ENCODE results near the gene IFITM5.
A peak's percentile ranks its signal among the peaks of the same experiment; 100 is the strongest.

IFITM5 gene

DNA sequence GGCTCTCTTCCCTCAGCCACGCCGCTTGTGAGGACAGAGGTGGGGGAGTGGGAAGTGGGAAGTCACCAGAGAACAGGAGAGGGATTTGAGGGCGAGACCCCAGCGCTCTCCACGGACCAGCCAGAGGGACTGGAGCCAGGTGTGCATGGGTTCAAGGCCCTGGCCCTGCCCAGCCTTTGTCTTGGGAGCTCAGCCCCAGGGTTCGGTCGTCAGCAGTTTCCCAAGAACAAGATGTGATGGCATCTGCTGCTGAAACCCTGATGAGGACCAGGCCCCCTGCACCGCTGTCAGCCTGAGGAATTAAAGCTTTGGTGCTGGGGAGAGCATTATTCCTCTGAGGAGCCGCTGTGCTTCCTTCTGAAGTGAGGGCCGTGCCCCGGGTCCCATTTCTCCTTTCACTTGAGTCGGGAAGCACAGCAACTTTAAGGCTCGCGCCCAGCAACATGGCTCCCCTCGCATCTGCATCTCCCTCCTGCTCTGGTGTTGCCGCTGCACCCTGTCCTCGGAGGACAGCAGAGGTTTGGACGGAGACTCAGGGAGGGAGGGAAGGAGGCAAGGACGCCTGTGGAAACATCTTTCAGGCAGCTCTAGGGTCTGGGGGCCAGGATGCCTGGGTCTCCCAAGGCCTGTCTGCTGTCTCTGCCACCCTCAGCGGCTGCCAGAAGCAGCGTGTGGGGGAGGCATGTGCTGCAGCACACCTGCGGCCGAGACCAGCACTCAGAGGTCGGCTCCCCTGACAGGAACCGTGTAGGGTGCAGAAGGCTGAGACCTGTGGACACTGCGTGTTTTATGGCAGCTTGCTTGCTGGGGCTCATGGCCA, 3.8 kb downstream of the IFITM5 start:
- DNase-seq (ENCODE audit: low read depth): no peak

DNA sequence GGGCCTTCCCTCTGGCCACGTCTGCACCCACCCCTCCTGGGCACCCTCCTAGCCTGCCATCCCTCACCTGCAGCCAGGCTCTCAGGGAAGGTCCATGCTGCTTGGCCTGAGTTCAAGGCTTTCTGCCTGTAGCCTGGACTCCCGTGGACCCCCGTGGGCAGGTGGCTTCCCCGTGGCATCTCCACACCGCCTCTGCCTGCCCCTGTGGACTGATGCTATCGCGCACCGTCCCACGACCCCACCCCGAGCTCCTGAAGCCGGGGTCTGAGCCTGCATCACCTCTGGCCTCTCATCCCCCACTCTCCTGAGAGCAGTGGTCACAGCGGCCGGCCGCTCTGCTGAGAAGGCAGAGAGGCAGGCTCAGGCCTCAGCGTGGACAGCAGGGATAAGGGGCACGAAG, 4.5 kb downstream of the IFITM5 start:
- no peak for DNase-seq (ENCODE audit: low read depth)

DNA sequence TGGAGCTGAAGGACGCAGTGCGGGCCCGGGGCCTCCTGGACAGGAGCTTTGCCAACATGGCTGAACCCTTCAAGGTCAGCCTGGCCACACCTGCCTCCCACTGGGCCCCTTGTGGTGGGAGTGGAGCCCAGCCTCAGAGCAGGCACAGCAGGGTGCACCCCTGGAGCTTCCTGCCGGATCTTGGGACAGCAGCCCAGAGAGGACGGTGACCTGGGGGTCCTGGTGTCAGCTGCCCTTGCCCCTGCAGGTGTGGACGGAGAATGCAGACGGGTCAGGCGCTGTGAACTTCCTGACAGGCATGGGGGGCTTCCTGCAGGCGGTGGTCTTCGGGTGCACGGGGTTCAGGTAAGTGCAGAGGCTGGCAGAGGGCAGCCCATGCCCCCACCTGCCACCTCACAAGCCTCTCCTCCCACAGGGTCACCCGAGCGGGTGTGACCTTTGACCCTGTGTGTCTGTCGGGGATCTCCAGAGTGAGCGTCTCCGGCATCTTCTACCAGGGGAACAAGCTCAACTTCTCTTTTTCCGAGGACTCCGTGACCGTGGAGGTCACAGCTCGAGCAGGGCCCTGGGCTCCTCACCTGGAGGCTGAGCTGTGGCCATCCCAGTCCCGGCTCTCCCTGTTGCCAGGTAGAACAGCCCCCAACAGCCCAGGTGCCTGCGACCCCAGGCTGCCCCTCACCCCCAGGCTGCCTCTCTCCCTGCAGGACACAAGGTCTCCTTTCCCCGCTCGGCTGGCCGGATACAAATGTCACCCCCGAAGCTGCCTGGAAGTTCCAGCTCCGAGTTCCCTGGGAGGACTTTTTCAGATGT, 5.3 kb downstream of the IFITM5 start:
- DNase-seq (ENCODE audit: low read depth): no peak

DNA sequence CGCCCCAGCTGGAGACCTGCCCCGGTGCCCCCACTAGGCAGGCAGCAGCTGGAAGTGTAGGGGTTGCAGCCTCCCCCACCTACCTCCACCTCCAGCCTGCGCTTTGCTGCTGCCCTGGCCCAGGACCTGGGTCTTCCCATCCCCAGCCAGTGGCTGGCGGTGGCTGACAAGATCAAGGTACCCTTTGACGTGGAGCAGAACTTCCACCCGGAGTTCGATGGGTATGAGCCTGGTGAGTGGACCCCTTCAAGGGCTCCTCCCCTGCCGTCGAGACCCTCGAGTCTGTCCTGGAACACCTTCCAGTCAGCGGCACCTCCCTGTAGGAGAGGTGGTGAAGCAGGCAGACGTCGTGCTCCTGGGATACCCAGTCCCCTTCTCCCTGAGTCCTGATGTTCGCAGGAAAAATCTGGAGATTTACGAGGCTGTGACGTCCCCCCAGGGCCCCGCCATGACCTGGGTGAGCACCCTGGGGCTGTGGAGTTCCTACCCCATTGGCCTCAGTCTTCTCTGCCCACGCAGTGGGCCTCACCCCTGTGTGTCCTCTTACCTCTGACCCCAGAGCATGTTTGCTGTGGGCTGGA, 6.0 kb downstream of the IFITM5 start:
- DNase-seq (ENCODE audit: low read depth): no peak

DNA sequence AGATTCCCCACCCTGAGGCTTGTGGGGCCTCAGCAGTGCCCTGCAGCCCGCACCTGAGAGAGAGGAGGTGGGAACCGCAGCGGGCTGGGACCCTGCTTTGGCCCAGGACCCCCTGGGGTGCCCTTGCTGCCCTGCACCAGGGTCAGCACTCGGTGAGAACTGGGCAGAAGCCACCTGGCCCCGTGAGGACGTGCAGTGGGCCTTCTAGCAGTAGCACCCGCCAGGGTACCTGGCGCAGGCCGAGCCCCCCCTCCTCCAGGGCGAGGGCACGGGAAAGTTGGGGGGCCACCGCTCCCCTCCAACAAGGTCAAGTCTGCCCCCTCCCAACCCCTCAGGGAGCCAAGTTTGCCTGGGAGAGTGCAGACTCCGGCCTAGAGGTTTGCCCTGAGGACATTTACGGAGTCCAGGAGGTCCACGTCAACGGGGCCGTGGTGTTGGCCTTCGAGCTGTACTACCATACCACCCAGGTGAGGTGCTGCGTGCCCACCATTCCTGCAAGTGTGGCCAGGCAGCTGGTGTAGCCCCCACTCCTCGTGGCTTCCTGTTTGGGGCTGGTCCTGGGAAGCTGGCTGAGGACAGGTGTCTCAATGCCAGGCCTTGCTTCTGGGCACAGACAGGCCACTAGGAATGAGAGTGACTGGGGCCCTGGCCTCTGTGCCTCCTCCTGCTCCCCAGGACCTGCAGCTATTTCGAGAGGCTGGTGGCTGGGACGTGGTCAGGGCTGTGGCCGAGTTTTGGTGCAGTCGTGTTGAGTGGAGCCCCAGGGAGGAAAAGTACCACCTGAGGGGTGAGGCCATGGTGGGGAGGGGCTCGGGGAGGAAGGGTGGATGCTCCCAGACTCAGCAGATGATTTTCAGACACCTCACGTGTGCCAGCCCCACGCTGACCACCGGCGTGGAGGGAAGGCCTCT, 6.9 kb downstream of the IFITM5 start:
- no peak for DNase-seq (ENCODE audit: low read depth)

DNA sequence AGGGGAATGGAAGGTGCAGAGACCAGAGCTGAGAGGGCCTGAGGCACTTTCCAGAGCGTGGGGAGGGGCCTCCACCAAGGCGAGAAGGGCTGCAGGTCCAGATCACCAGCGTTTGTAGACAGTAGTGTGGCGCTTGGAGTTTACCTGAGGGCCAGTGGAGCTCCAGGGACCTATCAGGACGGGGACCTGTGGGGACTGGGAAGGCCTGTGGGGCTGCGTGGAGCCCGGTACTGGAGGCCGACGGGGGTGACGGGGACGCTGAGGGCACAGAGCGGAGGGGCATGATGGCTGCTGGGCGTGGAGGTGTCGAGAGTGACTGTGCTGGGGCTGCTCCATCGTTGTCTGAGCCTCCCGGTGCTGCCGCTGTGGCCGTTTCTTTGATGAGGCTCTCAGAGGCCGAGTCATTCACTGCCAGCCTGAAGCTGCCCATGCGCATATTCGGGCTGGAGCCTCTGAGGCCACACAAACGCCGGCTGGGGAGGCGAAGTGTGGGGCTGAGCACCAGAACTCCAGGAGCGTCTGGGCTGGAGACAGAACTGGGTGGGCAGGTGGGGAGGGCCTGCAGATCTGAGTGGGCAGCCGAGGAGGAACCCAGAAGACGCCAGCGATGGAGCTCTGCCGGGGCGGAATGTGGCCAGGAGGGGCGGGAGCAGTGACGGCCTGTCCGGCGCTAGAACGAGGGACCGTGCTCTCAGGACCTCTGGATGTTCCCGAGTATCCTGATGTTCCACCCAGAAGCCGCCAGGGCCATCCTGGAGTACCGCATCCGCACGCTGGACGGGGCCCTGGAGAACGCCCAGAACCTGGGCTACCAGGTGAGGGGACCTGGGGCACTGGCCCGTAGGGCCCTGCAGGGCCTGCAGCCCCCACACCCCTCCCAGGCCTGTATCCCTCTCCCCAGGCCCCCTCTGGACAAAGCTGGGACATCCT, 7.8 kb downstream of the IFITM5 start:
- DNase-seq (ENCODE audit: low read depth): no peak

DNA sequence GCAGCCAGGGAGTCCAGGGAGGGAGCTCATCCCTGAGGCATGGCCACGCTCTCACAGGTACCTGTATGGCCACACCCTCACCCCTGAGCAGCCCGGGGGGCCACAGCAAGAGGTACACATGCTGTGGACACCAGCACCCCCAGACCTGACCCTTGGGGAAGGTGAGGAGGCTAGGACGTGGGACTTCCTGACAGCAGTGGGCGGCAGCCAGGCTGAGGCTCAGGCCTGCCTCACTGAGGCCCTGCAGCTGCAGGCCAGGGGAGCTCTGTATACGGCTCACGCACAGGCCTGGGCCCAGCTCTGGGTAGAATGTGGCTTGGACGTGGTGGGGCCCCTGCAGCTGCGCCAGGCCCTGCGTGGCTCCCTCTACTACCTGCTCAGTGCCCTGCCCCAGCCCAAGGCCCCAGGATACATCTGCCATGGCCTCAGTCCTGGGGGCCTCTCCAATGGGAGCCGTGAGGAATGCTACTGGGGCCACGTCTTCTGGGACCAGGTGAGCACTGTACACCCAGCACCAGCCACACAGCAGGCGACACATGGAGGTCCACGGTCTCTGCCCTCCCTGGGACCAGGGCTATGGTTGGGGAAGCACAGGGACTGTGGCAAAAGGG, 8.6 kb downstream of the IFITM5 start:
- DNase-seq (ENCODE audit: low read depth): no peak

DNA sequence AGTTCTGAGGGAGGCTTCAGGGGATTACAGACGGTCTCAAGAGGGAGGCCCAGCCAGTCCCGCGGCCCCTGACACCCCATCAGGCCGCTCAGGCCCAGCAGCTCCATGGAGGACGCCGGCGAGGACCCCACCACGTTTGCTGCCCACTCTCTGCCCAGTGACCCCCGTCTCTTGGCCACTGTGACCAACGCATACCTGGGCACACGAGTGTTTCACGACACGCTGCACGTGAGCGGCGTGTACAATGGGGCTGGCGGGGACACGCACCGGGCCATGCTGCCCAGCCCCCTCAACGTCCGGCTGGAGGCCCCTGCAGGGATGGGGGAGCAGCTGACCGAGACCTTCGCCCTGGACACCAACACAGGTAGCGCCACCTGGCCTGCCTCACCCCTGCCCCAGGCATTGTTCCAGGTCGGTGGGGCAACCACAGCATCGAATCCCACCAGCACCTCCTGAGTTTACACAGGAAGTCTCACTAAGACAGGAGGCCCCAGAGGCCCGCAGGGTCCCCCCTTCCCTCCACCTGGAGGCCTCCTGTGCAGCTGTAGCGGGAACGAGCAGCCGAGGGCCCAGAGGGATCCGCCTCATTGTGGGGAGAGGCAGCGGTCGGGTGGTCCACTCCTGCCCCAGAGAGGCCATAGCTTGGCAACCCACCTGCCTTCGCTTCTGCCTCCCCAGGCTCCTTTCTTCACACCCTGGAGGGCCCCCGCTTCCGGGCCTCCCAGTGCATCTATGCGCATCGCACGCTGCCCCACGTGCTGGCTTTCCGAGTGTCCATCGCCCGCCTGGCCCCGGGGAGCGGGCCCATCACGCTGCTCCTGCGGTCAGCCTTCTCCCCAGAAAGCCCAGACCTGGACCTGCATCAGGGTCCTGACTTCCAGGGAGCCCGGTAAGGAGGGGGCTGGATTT, 9.4 kb downstream of the IFITM5 start:
- DNase-seq (ENCODE audit: low read depth): no peak

DNA sequence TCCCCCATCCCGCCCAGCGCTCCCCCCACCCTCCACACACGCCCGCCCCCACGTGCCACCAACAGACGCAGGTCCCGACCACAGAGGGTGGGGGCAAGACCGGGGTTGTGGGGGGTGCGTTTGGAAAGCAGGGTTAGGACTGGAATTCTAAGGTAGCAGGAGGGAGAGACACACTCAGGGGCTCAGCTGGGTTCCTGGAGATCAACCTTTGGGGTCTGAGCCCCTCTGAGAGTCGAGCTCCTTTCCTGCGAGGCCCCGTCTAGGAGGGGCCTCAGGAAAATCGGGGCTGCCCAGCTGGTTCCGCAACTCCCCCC, 10.0 kb downstream of the IFITM5 start:
- no peak for DNase-seq (ENCODE audit: low read depth)

DNA sequence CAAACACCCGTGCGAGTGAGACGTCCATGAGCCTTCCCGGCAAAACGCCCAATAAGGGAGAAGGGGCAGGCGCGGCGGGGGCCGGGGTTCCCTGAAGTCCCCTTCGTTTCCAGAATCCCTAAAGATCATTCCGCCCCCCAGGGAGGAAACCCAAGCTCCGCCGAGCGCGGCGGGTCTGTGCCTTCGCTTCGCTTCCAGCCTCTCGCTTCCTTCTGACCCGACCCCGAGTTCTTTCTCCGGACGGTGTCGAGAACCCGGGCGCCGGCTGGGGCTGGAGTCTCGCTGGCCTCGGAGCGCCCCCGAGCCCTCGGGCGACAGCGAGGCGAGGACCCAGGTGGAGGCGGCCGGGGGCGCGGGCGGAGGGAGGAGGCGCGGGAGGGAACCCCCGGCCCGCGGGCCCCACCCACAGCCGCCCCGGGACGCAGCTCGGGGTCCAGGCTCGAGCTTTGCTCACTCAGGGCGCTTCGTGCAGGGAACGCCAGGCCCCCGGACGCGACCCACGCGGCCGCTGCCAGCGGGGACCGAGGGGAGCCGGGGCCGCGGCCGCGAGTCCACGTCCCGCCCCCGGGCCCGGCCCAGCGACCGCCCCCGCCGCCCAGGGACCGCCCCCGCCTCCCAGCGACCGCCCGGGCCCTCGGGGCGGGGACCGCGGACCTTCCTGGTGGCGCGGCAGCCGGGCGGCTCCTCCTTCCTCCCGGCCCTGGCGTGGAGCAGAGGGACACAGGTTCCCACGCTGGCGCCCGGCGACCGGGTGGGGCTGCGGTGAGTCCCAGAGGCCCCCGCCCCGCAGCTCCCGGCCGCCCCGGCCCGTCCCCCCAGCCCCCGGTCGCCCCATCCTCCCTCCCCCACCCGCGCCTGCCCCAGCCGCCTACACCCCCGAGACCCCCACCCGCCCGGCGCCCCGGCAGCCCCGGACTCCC, 10.6 kb downstream of the IFITM5 start, which contains the start of gene PGGHG:
TSS of gene PGGHG (plus strand) at position 649 of the 920 bp plus-strand sequence. CDS start 691 bp downstream, outside the sequence.
- DNase-seq (ENCODE audit: low read depth): no peak

DNA sequence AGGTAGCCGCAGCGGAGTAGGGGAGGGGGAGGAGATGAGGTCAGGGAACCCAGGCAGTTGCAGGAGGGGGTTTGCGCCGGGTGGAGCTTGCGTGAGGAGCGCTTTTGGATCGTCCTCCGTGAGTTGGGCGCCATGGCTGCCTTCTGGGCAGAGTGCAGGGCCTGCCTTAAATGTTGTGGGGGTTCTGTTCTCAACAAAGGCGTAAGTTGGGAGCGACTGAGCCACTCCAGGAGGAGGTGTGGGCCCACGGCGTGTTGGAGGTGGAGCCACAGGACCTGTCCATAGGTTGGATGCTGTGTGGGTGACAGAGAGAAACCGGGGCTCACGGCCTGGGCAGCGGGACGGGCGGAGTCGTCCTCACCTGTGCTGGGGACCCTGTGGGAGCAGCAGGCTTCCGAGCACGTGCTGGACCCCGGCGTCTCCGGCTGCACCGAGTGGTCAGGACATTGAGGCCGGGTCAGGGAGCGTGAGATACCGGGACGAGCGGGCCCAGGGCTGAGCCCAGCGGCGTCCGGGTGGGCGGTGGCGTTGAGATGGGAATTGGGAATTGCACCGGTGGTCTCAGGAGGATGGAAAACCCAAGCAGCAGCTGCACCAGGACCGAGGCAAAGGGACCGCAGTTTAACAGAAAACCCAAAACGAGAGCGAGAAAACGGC, 11.4 kb downstream of the IFITM5 start:
- DNase-seq (ENCODE audit: low read depth): no peak

DNA sequence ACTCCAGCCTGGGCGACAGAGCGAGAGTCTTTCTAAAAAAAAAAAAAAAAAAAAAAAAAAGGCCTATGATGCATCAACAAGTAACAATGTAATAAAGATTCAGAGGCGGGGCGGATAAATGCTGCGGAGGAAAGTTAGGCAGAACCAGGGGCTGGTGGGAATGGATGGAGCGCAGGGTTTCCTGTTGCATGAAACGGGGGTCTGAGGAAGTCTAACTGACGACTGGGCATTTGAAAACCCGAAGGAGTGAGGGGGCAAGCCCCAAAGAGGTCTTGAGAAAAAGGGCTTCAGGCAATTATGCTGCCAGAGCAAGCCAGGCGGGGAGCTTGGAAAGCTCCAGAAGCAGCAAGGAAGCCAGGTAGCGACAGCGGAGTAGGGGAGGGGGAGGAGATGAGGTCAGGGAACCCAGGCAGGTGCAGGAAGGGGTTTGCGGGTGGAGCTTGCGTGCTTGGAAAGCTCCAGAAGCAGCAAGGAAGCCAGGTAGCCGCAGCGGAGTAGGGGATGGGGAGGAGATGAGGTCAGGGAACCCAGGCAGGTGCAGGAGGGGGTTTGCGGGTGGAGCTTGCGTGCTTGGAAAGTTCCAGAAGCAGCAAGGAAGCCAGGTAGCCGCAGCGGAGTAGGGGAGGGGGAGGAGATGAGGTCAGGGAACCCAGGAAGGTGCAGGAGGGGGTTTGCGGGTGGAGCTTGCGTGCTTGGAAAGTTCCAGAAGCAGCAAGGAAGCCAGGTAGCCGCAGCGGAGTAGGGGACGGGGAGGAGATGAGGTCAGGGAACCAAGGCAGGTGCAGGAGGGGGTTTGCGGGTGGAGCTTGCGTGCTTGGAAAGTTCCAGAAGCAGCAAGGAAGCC, 12.1 kb downstream of the IFITM5 start:
- DNase-seq (ENCODE audit: low read depth): peak; percentile 45

DNA sequence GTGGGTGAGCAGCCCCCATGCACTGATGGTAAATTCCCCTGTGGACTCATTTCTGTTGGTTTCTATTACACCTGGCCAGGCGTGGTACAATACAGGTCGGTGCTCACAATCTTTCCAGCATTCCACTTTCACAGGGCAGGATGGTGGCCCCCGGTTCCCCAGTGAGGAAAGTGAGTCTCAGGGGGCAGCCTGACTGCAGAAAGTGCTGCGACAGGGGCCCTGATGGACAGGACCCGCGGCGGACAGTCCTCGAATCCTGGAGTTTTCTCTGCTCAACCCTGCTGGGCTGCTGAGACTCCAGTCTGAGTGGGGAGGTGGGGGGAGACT, 13.5 kb downstream of the IFITM5 start:
- DNase-seq (ENCODE audit: low read depth): no peak

DNA sequence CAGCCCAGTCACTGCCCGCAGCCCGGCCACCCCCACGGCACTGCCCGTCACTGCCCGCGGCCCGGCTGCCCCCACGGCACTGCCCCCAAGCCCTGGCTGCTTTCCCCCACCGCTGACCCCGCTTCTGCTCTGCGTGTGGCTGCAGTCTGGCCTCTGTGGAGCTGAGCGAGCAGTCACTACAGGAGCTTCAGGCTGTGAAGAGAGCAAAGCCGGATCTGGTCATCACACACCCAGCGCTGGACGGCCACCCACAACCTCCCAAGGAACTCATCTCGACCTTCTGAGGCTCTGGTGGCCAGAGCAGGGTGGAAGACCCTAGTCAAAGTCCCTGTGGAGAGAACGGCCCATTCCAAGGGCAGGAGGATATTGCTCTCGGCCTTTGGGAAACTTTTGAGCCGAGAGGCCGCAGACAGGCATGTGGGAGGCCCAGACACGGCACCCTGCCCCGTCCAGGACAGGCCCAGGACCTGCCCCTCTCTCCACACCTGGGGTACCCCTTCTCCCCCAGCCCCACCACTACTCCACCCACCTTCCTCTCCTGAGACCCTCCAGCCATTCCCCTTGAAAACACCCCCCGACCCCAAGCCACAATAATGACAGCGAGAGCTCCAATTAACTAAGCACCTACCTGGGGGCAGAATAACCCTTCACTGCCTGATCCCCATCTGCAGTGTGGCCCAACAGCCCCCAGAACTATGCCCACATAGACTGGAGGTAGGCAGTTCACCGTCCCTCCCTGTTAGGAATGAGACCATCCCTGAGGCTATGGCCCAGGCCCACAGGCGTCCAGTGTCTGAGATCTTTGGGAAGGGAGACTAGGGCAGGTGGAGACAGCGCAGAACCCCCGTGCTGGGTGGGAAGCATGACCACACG, 14.1 kb downstream of the IFITM5 start:
- DNase-seq (ENCODE audit: low read depth): no peak

DNA sequence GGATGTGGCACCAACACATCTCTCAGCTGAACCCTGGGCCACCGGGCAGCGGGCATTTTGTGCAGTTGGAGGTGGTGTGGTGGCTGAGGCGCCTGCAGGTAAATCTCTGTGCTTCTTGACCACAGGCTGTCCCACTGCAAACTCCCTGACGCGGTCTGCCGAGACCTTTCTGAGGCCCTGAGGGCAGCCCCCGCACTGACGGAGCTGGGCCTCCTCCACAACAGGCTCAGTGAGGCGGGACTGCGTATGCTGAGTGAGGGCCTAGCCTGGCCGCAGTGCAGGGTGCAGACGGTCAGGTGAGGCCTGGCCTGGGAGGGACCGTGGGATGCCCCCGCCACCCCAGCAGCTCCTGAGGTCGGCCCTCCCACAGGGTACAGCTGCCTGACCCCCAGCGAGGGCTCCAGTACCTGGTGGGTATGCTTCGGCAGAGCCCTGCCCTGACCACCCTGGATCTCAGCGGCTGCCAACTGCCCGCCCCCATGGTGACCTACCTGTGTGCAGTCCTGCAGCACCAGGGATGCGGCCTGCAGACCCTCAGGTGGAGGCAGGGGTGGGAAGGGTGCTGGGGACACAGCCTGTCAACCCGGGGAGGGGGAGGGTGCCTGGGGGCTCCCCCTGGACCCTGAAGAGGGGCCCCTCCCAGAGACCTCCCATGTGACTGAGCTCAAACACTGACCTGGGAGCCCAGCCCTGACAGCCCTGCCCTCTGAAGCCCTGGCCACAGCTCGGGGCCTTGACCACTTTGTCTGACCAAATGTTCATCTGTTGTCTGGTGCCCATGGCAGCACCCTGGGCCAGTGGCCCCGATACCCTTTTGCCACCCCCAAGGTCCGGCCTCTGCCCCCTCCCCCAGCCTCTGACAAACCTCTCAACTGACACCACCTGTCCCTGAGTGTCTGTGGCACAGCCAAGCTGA, 15.0 kb downstream of the IFITM5 start:
- DNase-seq (ENCODE audit: low read depth): no peak
